IPS-18c (cell line): Measurements from ENCODE around the gene RHOA.

Experiments
- H3K4me3 ChIP-seq: 2 replicates; pipeline ENCODE4 v1.7.0; 2013; ENCODE audit warnings: low read depth, mild to moderate bottlenecking, low read length, moderate library complexity; ENCODE audit not compliant: insufficient read depth
- H3K9me3 ChIP-seq: one replicate; pipeline ENCODE4 v1.6.1; 2013; ENCODE audit warnings: mild to moderate bottlenecking, low read length, moderate library complexity; ENCODE audit not compliant: control insufficient read depth, insufficient read depth

The RHOA gene

GRCh38 chr3:49311283-49311682, 100.5 kb downstream of the RHOA start:
- Histone ChIP-seq H3K9me3 (no peaks in the 10 kb centered on the region), H3K4me3 (no peak overlapping the region)

GRCh38 chr3:49310677-49311076, 101.1 kb downstream of the RHOA start:
- H3K4me3 ChIP-seq = no peak overlapping the region
- H3K9me3 ChIP-seq = no peaks in the 10 kb centered on the region
